T follicular helper cell (primary cell): ENCODE results near the gene PATJ.
"Not testable (repeated sequence)": the region's sequence is repeated elsewhere in the genome, so short reads cannot be mapped to it uniquely, and the experiment has no call there.

Experiments
- DNase-seq: peaks from one replicate; pipeline ENCODE4 v3.0.0-alpha.2; 2020; ENCODE audit warnings: low read depth

The PATJ gene

GRCh38 chr1:62177621-62178020, 435.3 kb downstream of the PATJ start:
- DNase-seq = no peak

GRCh38 chr1:62178372-62178771, 436.1 kb downstream of the PATJ start:
- no peak for DNase-seq

- DNase-seq = not testable (repeated sequence)
Observed at GRCh38 chr1:62180054-62180453, 437.8 kb downstream of the PATJ start.

GRCh38 chr1:62180639-62181038, 438.4 kb downstream of the PATJ start:
- no peak for DNase-seq

GRCh38 chr1:62181532-62181931, 439.3 kb downstream of the PATJ start:
- no peak for DNase-seq

- DNase-seq = not testable (repeated sequence)
Observed at GRCh38 chr1:62182157-62182556, 439.9 kb downstream of the PATJ start.

GRCh38 chr1:62183164-62184020, 441.1 kb downstream of the PATJ start:
- not testable (repeated sequence) for DNase-seq

- DNase-seq = no peak
Observed at GRCh38 chr1:62184336-62184735, 442.1 kb downstream of the PATJ start.

- DNase-seq = not testable (repeated sequence)
Observed at GRCh38 chr1:62185233-62185632, 443.0 kb downstream of the PATJ start.

- no peak for DNase-seq
Observed at GRCh38 chr1:62185677-62186076, 443.4 kb downstream of the PATJ start.

- DNase-seq = no peak
Observed at GRCh38 chr1:62187548-62187947, 445.3 kb downstream of the PATJ start.

- DNase-seq = no peak
Observed at GRCh38 chr1:62188111-62188510, 445.8 kb downstream of the PATJ start.

GRCh38 chr1:62194651-62195544, 452.6 kb downstream of the PATJ start, which contains the start of gene L1TD1:
Gene L1TD1, plus strand, starts transcription at chr1:62194849. Its CDS starts 11,780 bp downstream, at chr1:62206629.
- DNase-seq = no peak

- DNase-seq = no peak
Observed at GRCh38 chr1:62196086-62196690, 453.9 kb downstream of the PATJ start.

GRCh38 chr1:62198069-62198780, 455.9 kb downstream of the PATJ start:
- DNase-seq = no peak

GRCh38 chr1:62198781-62199125, 456.5 kb downstream of the PATJ start:
- no peak for DNase-seq

- no peak for DNase-seq
Observed at GRCh38 chr1:62207187-62207586, 464.9 kb downstream of the PATJ start.

- no peak for DNase-seq
Observed at GRCh38 chr1:62208087-62208486, 465.8 kb downstream of the PATJ start.

GRCh38 chr1:62208970-62209369, 466.7 kb downstream of the PATJ start:
- DNase-seq = no peak

GRCh38 chr1:62209931-62210595, 467.8 kb downstream of the PATJ start:
- DNase-seq = no peak

GRCh38 chr1:62210960-62211359, 468.7 kb downstream of the PATJ start:
- DNase-seq = no peak
